GM18505 (cell line): ENCODE data around the gene RPL18.
"Not testable (repeated sequence)": the region's sequence is repeated elsewhere in the genome, so short reads cannot be mapped to it uniquely, and the experiment has no call there.

ENCODE experiments used
- ATAC-seq: cut with Tn5 transposase; IDR thresholded peaks from one replicate; pipeline ENCODE4 v1.9.1; 2021; ENCODE audit not compliant: unreplicated experiment
- POLR2A ChIP-seq: IDR thresholded peaks from 4 replicates; pipeline ENCODE4 v1.6.1; 2011; ENCODE audit warnings: borderline replicate concordance; ENCODE audit not compliant: insufficient read depth, insufficient read length; ENCODE audit errors: extremely low read depth

RPL18 gene

DNA sequence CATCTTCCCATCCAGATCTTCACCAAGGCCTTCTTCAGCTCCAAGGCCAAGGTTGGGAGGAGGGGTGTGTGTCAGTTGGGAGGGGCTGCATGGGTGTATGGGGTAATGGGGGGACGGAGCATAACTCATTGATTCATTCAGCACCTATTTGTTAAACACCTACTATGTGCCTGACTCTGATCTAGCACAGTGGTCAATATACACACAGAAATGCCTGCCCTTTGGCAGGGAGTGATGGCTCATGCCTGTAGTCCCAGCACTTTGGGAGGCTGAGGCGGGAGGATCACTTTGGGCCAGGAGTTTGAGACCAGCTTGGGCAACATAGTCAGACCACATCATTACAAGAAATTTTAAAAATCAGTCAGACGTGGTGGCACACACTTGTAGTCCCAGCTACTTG is 31.6 kb downstream of the RPL18 start:
- ATAC-seq = no peak

DNA sequence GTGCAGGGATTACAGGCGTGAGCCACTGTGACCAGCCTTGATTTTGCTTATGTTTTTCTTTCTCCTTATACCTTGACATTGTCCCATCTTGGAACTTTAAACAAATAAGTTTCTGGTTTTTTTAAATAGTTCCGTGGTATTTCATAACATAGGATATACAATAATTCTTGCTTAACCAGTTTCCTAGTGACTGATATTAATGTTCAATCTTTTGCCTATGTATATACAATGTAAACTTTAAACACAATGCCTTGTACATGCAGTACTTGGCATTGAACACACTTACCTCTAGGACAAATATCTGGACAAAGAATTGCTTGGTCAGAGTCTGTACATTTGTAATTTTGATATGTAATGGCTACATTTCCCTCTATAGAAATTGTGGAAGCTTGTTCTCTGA is 36.8 kb downstream of the RPL18 start:
- no peak for ATAC-seq

More for the DNA sequence above, 31.6 kb downstream of the RPL18 start:
- TF ChIP-seq POLR2A = no peak

DNA sequence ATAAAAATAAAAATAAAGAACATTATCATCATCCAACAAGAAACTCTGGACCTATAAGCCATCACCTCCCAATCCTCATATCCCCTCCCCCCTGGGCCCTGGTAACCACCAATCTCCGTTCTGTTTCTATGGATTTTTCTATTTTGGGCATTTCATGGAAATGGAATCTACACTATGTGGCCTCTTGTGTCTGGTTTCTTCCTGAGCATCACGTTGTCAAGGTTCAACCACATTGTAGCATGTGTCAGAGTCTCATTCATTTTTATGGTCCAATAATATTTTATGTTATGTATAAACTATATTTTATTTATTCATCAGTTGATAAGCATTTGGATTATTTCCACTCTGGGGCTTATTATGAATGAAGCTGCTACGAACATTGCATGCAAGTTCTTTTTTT is 40.1 kb downstream of the RPL18 start:
- ATAC-seq = no peak
- no peak for TF ChIP-seq POLR2A

More for the DNA sequence above, 36.8 kb downstream of the RPL18 start:
- no peak for TF ChIP-seq POLR2A

DNA sequence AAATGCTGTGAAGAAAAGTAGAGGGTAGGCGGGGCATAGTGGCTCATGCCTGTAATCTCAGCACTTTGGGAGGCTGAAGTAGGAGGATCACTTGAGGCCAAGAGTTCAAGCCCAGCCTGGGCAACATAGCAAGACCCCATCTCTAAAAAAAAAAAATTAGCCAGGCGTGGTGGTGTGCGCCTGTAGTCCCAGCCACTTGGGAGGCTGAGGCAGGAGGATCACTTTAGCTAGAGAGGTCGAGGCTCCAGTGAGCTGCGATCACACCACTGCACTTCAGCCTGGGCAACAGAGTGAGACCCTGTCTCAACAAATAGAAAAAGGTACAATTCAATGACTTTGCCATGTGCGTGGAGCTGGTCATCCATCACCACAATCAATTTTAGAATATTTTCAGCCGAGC is 41.1 kb downstream of the RPL18 start:
- not testable (repeated sequence) for ATAC-seq

DNA sequence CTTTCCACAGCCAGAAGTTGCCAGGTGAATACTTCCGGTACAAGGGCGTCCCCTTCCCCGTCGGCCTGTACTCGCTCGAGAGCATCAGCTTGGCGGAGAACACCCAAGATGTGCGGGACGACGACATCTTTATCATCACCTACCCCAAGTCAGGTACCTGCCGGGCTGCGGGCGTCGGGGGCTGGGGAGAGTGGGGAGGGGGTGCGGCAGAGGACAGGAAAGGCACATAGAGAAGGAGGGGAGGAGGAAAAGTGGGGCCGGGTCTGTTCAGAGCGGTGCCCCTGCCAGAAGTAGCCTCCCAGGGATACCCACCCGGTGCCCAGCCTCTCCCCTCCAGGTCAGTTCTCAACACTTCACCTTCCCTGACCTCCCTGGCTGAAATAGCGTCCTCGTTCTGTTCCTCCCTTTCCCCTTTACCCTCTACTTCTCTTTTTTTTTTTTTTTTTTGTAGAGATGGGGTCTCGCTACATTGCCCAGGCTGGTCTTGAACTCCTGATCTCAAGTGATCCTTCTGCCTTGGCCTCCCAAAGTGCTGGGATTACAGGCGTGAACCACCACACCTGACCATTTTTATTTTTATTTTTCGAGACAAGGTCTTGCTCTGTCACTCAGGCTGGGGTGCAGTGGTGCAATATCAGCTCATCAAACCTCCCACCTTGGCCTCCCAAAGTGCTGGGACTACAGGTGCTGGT is 42.9 kb downstream of the RPL18 start:
- ATAC-seq = no peak
- no peak for TF ChIP-seq POLR2A

DNA sequence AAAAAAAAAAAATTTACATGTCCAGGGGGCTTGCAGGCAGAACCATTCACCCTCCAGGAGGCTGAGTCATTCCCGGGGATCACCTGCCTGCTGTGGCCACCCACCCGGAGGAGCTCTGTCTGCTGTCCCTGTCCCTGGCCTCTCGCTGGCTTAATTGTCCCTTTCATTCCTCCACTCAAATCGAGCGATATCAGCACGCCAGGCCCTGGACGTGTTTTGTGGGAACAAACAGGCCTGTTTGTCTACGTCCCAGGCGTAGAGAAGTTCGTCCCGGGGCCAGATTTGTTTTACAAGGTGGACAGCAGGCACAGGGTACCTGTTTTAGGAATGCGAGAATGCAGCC is 45.8 kb downstream of the RPL18 start:
- ATAC-seq = no peak
- TF ChIP-seq POLR2A = no peak

DNA sequence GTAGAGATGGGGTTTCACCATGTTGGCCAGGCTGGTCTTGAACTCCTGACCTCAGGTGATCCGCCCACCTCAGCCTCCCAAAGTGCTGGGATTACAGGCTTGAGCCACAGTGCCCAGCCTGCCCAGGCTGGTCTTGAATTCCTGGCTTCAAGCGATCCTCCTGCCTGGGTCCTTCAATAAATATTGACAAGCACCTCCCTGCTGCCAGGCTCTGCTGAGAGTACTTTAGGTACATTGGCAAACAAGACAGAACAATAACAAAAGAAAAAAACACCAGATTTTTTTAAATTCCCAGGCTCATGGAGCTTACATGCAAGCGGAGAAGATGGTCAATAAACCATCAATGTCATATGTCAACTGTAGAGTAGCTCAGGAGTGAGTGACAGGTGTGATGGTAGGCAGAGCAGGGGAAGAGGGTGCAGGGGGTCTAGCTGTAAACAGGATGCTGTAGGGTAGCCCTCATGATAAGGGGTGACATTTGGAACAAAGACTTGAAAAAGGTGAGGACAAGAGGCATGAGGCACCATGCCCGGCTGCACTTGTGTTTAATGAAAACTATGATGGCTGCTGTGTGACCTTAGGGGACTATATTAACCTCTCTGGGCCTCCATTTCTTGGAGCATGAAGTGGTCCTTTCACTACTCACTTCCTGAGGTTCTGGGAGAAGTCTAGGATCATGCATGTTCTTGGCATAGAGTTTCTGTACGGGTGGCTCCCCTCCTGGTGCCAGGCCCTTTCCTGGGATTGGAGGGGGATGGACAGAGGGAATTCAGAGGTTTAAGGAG is 47.4 kb downstream of the RPL18 start:
- no peak for TF ChIP-seq POLR2A
- no peak for ATAC-seq

DNA sequence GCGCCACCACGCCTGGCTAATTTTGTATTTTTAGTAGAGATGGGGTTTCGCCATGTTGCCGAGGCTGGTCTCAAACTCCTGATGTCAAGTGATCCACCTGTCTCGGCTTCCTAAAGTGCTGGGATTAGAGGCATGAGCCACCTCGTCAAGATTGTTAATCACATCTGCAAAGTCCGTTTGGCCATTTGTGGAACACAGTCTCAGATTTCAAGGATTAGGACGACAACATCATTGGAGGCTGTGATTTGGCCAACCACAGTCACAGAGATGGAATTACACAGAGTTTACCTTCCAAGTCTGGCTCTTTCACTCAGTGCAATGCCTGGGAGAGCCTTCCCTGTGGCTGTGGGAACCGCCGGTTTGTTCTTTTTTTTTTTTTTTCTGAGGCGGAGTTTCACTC is 49.2 kb downstream of the RPL18 start:
- no peak for ATAC-seq
- TF ChIP-seq POLR2A = no peak

DNA sequence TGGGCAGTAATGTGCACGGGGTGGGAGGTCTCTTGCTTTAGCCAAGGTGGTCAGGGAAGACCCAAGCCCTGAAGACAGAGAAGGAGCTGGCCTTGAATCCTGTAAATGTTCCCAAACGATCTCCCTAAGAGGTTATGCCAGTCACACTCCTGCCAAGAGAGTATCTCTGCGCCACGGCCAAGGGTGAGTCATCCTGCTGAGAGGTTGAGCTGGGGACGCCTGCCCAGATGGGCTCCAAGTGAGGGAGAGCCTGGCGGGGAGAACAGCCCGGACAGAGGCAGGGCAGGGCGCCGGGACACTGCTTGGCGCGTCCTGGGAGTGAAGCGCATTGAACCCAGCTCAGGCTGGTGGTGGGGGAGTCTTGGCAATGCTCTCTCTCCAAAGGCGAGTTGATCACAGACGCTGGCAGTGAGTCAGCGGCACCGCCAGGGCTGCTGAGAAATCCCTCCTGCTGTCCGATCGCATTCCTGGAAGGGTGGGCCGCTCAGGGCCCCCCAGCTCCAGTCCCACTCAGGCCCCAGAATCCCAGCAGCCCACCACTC is 50.6 kb downstream of the RPL18 start:
- ATAC-seq = no peak
- no peak for TF ChIP-seq POLR2A
